Heart right ventricle (tissue), 16 donors: ENCODE measurements around the gene DCAF8L2. TPM values are rescaled to one million over a fixed set of nuclear protein-coding genes. Genes with fewer than 3 reads are reported as not detected.

Experiments
- ATAC-seq, 8 donors: fragments of 200-7000 bp; cut with Tn5 transposase; one replicate each; pipeline ENCODE4 v1.9.1; 2020; ENCODE audit warnings: mild to moderate bottlenecking in 8 of 8, moderate library complexity in 8 of 8, moderate number of reproducible peaks in 1 of 8
- DNase-seq, 2 donors: peaks; one replicate each; pipeline ENCODE4 v3.0.0-alpha.2; 2020
- H3K27ac ChIP-seq, 10 donors: fragments of 200-600 bp; sonication (generic) in 2 of 10; one replicate each; pipeline versions ENCODE4 v1.5.0 to v1.8.0; 2020 to 2022; ENCODE audit warnings: mild to moderate bottlenecking in 3 of 10
- H3K27me3 ChIP-seq, 7 donors: fragments of 200-600 bp; one replicate each; pipeline ENCODE4 v1.8.0; 2021 to 2022; ENCODE audit warnings: mild to moderate bottlenecking in 2 of 7
- H3K36me3 ChIP-seq, 9 donors: fragments of 200-600 bp; sonication (generic) in 1 of 9; one replicate each; pipeline versions ENCODE4 v1.5.0 to v1.8.0; 2020 to 2022; ENCODE audit warnings: mild to moderate bottlenecking in 2 of 9
- H3K4me1 ChIP-seq, 9 donors: fragments of 200-600 bp; sonication (generic) in 1 of 9; one replicate each; pipeline versions ENCODE4 v1.5.0 to v1.8.0; 2020 to 2022; ENCODE audit warnings: mild to moderate bottlenecking in 4 of 9
- H3K4me3 ChIP-seq, 10 donors: fragments of 200-600 bp; sonication (generic) in 2 of 10; one replicate each; pipeline versions ENCODE4 v1.5.0 to v1.8.0; 2020 to 2022; ENCODE audit warnings: mild to moderate bottlenecking in 7 of 10, moderate library complexity in 2 of 10
- H3K9me3 ChIP-seq, 11 donors: fragments of 200-600 bp in 10 of 11; sonication (generic) in 2 of 11; one replicate each; pipeline versions ENCODE4 v1.5.0 to v1.8.0; 2013 to 2022; ENCODE audit warnings: mild to moderate bottlenecking in 2 of 11, control low read depth in 1 of 11, moderate library complexity in 1 of 11
- WGBS, 2 donors: extraction: QIAGEN DNeasy Blood & Tissue Kit; methylation state at CpG; one replicate each; pipeline ENCODE4 v1.1.7; 2013; ENCODE audit warnings: inconsistent platforms in 1 of 2; 5-methylcytosine and 5-hydroxymethylcytosine counted together
- intact Hi-C, 10 donors: fragments of 100-400 bp; cut with DNase I; formaldehyde crosslinking; loops; one replicate each; pipeline versions ENCODE4 v1.11.1 to v1.14.2; 2022
- polyA plus RNA-seq, 2 donors: library from polyadenylated mRNA; stranded (reverse); fragments of 200-250 nt; gene quantifications; one replicate each; pipeline ENCODE4 v1.2.3, GENCODE V29; 2013
- total RNA-seq, 10 donors: library from RNA; stranded (reverse); fragmentation: NEBNext Ultra II Directional in 3 of 10; extraction: Animal tissue kit (Norgen Biotek cat#: 25700) in 3 of 10; gene quantifications; one replicate each; pipeline versions ENCODE4 v1.2.1 to v1.2.4, GENCODE V29; 2021 to 2023
- TF ChIP-seq, protein P1 (sequence below), 9 donors: fragments of 200-600 bp; sonication (generic) in 2 of 9; IDR thresholded peaks; one replicate each; pipeline versions ENCODE4 v1.5.0 to v1.8.0; 2021 to 2022; ENCODE audit warnings: antibody characterized with exemption in 9 of 9, mild to moderate bottlenecking in 5 of 9, moderate library complexity in 1 of 9
- donor health status: Arrhythmogenic right ventricular cardiomyopathy.
- donor health status: ischemic (EF 13 %, LVEDD 7.1; RV severe dilation, severe dysfunction).
- donor health status: healthy with polysubstance abuse.
- donor health status: DM: no; HTN: yes; CAD: no.
- donor health status: DM: no; HTN: no; CAD: no.
- donor health status: ischemic (EF 25% LVEDD 6.9; RV normal size, moderate dysfunction).
- donor health status: ischemic (EF 25% LVEDD 5.7; RV mildly dilated, moderate dysfunction).
- donor health status: healthy.
- donor health status: DM: yes; HTN: yes; CAD: no.
- donor health status: Ischemic cardiomyopathy.
- donor health status: ischemic (EF 35%, LVEDD 5.7; RV mildly dilated, moderate dysfunction).
- donor health status: nonischemic (EF 11% LVEDD 7.7; RV severe dilation, severe dysfunction).
- donor health status: DM: yes; HTN: yes; CAD: no.
- donor health status: PGD.
- donor health status: ischemic (EF 29% LVEDD 5.4; RV normal size, mild dysfunction).
- donor health status: nonischemic (EF 23%, LVEDD 6.1; RV moderate dilation, normal function).

DCAF8L2 gene
- total and polyA plus RNA-seq, 12 donors: not detected

DNA sequence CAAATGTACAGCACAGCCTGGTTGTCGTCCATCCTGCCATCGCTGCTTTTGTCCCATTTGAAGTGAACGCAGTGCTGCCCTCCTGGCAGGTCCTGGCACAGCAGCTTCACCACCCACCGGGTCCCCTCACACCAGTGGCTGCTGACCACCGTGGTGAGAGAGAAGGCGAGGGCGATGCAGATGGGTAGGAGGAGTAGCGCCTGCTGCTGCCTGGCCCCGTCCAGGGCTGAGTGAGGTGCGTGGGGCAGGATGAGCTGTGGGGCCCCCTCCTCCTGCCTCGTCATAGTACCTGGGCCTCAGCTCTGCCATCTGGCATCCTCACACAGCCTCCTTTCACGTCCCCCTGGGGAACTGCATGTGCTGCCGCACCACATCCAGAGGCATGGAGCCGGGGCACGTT lies 1.8 kb downstream of the DCAF8L2 start:
- TF ChIP-seq, protein P1, sequence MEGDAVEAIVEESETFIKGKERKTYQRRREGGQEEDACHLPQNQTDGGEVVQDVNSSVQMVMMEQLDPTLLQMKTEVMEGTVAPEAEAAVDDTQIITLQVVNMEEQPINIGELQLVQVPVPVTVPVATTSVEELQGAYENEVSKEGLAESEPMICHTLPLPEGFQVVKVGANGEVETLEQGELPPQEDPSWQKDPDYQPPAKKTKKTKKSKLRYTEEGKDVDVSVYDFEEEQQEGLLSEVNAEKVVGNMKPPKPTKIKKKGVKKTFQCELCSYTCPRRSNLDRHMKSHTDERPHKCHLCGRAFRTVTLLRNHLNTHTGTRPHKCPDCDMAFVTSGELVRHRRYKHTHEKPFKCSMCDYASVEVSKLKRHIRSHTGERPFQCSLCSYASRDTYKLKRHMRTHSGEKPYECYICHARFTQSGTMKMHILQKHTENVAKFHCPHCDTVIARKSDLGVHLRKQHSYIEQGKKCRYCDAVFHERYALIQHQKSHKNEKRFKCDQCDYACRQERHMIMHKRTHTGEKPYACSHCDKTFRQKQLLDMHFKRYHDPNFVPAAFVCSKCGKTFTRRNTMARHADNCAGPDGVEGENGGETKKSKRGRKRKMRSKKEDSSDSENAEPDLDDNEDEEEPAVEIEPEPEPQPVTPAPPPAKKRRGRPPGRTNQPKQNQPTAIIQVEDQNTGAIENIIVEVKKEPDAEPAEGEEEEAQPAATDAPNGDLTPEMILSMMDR (IDR thresholded peaks at IDR 0.05): no peak
- Histone ChIP-seq H3K9me3 (peaks cover 0 to 5% (median 0%) of the 10 kb centered on the region in 11 donors), H3K27ac (no peak overlapping the region), H3K4me3 (no peak overlapping the region), H3K36me3 (no peaks in the 10 kb centered on the region), H3K27me3 (no peaks in the 10 kb centered on the region), H3K4me1 (no peaks in the 10 kb centered on the region)
- 86 to 87% methylated on average over 11 to 15 of the region's 15 CpGs for WGBS, 2 donors
- no peak for DNase-seq
- intact Hi-C loops: loop anchor here in 1 of 10 donors (1.0 kb wide), 1 partner anchor 13 kb away; no protein-coding TSS in a partner anchor
- no peak for ATAC-seq

DNA sequence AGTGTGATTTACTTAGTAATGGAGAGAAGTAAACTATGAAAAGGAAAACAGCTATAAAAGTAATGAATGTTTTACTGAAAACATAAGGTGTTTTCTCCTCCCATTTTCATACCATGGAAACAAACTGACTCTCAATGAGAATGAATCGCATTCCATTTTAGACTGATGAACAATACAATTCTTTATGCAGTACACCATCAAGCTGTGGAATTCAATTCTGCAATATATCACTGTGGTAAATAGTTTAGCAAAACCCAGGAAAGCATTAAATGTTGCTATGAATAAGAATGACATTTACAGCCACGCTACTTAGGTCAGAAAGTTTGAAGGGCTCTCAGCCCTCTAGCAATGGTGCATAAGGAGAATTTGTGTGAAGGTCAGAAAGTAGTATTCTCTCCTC lies 7.4 kb downstream of the DCAF8L2 start:
- WGBS, 2 donors: 75 to 76% methylated on average over 2 of the region's 2 CpGs
- intact Hi-C loops: no loop called here
- no peak overlapping the region for H3K27ac ChIP-seq
- ATAC-seq (no peak), DNase-seq (no peak)
- no peak overlapping the region for H3K4me3 ChIP-seq
- no peaks in the 10 kb centered on the region for H3K36me3 ChIP-seq
- no peaks in the 10 kb centered on the region for H3K27me3 ChIP-seq
- TF ChIP-seq, protein P1 (IDR thresholded peaks at IDR 0.05): no peak
- H3K9me3 ChIP-seq: peaks cover 0 to 5% (median 0%) of the 10 kb centered on the region in 11 donors
- no peaks in the 10 kb centered on the region for H3K4me1 ChIP-seq

DNA sequence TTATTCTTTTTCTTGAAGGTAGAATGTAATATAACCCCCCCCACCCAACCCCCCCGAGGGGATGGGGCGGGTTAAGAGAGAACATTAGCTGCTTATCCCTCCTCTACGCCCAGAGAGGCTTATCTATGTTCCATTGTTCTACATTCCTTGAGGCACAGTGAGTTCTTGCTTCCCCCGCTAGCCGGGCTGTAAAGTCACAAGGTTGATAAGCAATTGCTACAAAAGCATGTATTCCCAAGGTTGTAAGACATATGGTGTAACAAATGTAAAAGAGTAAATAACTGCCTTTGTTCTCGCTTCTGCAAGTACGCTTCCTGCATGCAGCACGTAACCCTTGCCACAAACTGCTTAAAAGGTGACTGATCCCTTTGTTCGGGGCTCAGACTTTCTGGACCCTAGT lies 8.2 kb downstream of the DCAF8L2 start:
- Histone ChIP-seq H3K36me3 (no peaks in the 10 kb centered on the region), H3K4me1 (no peaks in the 10 kb centered on the region), H3K27me3 (no peaks in the 10 kb centered on the region), H3K9me3 (peaks cover 0 to under 1% (median 0%) of the 10 kb centered on the region in 11 donors), H3K27ac (no peak overlapping the region), H3K4me3 (no peak overlapping the region)
- DNase-seq (peak in 1 of 2 donors; percentile 3), ATAC-seq (peak in 5 of 8 donors; percentile 42 to 88 (median 59))
- TF ChIP-seq, protein P1 (IDR thresholded peaks at IDR 0.05): no peak
- intact Hi-C loops: no loop called here
- WGBS, 2 donors: 34 to 36% methylated on average over 9 of the region's 9 CpGs

DNA sequence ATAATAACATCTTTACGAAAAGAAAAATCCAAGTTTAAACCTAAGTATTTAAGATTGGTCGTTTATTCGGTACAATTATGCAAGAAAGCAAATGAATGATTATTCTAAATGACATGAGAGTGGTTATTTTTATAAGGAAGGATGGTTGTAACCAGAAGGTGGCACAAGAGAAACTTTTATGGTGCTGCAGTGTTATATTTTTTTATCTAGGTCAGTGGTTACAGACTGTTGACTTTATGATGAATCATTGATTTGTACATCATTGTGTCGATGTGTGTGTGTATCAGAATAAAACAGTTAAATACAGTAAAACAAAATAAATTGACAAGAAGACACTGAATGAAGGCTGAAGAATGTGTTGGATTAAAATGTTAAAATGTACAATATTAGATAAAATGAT lies 9.8 kb downstream of the DCAF8L2 start:
- Histone ChIP-seq H3K36me3 (no peaks in the 10 kb centered on the region), H3K27me3 (no peaks in the 10 kb centered on the region), H3K9me3 (no peaks in the 10 kb centered on the region), H3K27ac (no peak overlapping the region), H3K4me3 (no peak overlapping the region), H3K4me1 (no peaks in the 10 kb centered on the region)
- no peak for DNase-seq
- TF ChIP-seq, protein P1 (IDR thresholded peaks at IDR 0.05): no peak
- intact Hi-C loops: no loop called here
- 73 to 78% methylated on average over 4 of the region's 4 CpGs for WGBS, 2 donors
- ATAC-seq: no peak
